ENCODE results near the gene UBL7.

The UBL7 gene

GRCh38 chr15:74422652-74423430, 38.1 kb downstream of the UBL7 start:
- DNase-seq (ENCODE audit: low spot score) = no peak

- no peak for DNase-seq (ENCODE audit: low spot score)
These were observed 38.7 kb downstream of the UBL7 start for GRCh38 chr15:74422265-74422651.

- no peak for DNase-seq (ENCODE audit: low spot score)
These were observed 39.4 kb downstream of the UBL7 start for GRCh38 chr15:74421302-74422245.

GRCh38 chr15:74420193-74420905, 40.6 kb downstream of the UBL7 start:
- DNase-seq (ENCODE audit: low spot score) = no peak

GRCh38 chr15:74419432-74419831, 41.5 kb downstream of the UBL7 start:
- no peak for DNase-seq (ENCODE audit: low spot score)

- DNase-seq (ENCODE audit: low spot score) = no peak
These were observed 42.2 kb downstream of the UBL7 start for GRCh38 chr15:74418575-74419338.

- no peak for DNase-seq (ENCODE audit: low spot score)
These were observed 43.3 kb downstream of the UBL7 start for GRCh38 chr15:74417670-74418069.

GRCh38 chr15:74417225-74417624, 43.7 kb downstream of the UBL7 start:
- no peak for DNase-seq (ENCODE audit: low spot score)

GRCh38 chr15:74415966-74416916, 44.7 kb downstream of the UBL7 start:
- no peak for DNase-seq (ENCODE audit: low spot score)

- DNase-seq (ENCODE audit: low spot score) = no peak
These were observed 46.2 kb downstream of the UBL7 start for GRCh38 chr15:74414603-74415338.

- DNase-seq (ENCODE audit: low spot score) = no peak
These were observed 46.8 kb downstream of the UBL7 start for GRCh38 chr15:74414081-74414580.

GRCh38 chr15:74413350-74414080, 47.4 kb downstream of the UBL7 start:
- no peak for DNase-seq (ENCODE audit: low spot score)

- DNase-seq (ENCODE audit: low spot score) = no peak
These were observed 48.8 kb downstream of the UBL7 start for GRCh38 chr15:74412159-74412558.

- no peak for DNase-seq (ENCODE audit: low spot score)
These were observed 49.3 kb downstream of the UBL7 start for GRCh38 chr15:74411686-74412085.

- DNase-seq (ENCODE audit: low spot score) = no peak
These were observed 50.5 kb downstream of the UBL7 start for GRCh38 chr15:74410502-74410901.

- no peak for DNase-seq (ENCODE audit: low spot score)
These were observed 51.7 kb downstream of the UBL7 start for GRCh38 chr15:74409225-74409624.

GRCh38 chr15:74408815-74409214, 52.1 kb downstream of the UBL7 start:
- DNase-seq (ENCODE audit: low spot score) = no peak

GRCh38 chr15:74408385-74408784, 52.6 kb downstream of the UBL7 start:
- no peak for DNase-seq (ENCODE audit: low spot score)
